ENCODE results near the gene ARID3B. TPM values are rescaled to one million over a fixed set of nuclear protein-coding genes. Genes with fewer than 3 reads are reported as not detected.
A peak's percentile ranks its signal among the peaks of the same experiment; 100 is the strongest.

The ARID3B gene
- total and polyA plus RNA-seq, 2 of the 13 experiments (the other 11 are each of a cell fraction or from before 2014, with no cell fraction given): 5.3 to 12.8 TPM

- H3K4me3 ChIP-seq (replicated peaks in 1 of 3; ENCODE audit: insufficient read depth in 1 of 3, low read depth in 2 of 3, low read length in 3 of 3): peak overlapping the region; percentile 57 to 81 (median 63); a peak in 4 of 6 replicates
- H4K20me1 ChIP-seq (ENCODE audit: insufficient read depth, low read length): no peaks in the 10 kb centered on the region
- H2AFZ ChIP-seq (ENCODE audit: low read length): no peak overlapping the region
- H3K27ac ChIP-seq (ENCODE audit: extremely low read length, insufficient read depth, low read length): no peak overlapping the region
- peak overlapping the region; percentile 79; the same call in 1 of the 2 replicates for H3K9ac ChIP-seq (ENCODE audit: insufficient read depth, low read depth, low read length)
- H3K27me3 ChIP-seq (ENCODE audit: control insufficient read depth in 1 of 2, insufficient read depth in 2 of 2, low read length in 2 of 2): 0 out of 5 replicates have a peak, but pooled peaks cover 0 to 1% of the 10 kb centered on the region in 2 experiments
- no peak for DNase-seq (ENCODE audit: low spot score)
- intact Hi-C loops (cut with micrococcal nuclease; ENCODE audit: unreplicated experiment): loop anchor here (5.0 kb wide), 1 partner anchor 52 kb away; no protein-coding TSS in a partner anchor
- H3K4me1 ChIP-seq (ENCODE audit: insufficient read depth, low read length): peaks cover 38% of the 10 kb centered on the region
- no peak for ATAC-seq
- no peaks in the 10 kb centered on the region for H3K9me3 ChIP-seq (ENCODE audit: low read length)
- POLR2A ChIA-PET: interaction anchor here (1.1 to 2.7 kb wide), 7 partner anchors 14 to 156 kb away, joined by 3 to 52 read pairs (median 8); partner anchors contain the start of genes CLK3 and UBL7
- no TSS peak for BruUV-seq (replicated peaks)
- no peaks in the 10 kb centered on the region for H3K79me2 ChIP-seq (ENCODE audit: insufficient read depth, low read length)
- H3K4me2 ChIP-seq (ENCODE audit: low read depth, low read length): peak overlapping the region; percentile 89
- CTCF ChIA-PET (ENCODE audit: low intra/inter-chr PET ratio, low total read pairs): no interaction called here
- no peak for FAIRE-seq
- WGBS (ENCODE audit: low lambda C conversion rate): 93% methylated on average over 15 of the region's 15 CpGs
- TF ChIP-seq MXD1 (CRISPR knock-in tag; IDR thresholded peaks at IDR 0.05) (no peak), HIC2 (CRISPR knock-in tag; IDR thresholded peaks at IDR 0.05; ENCODE audit: low read depth) (no peak), REL (CRISPR knock-in tag; conservative IDR thresholded peaks at IDR 0.05) (no peak), CENPBD1 (CRISPR knock-in tag; IDR thresholded peaks at IDR 0.05; ENCODE audit: borderline replicate concordance, low read depth) (no peak), SMARCE1 (IDR thresholded peaks at IDR 0.05; ENCODE audit: borderline replicate concordance) (no peak), ZNF264 (CRISPR knock-in tag; IDR thresholded peaks at IDR 0.05) (no peak), ELF1 (CRISPR knock-in tag; IDR thresholded peaks at IDR 0.05) (no peak), HMGXB4 (CRISPR knock-in tag; IDR thresholded peaks at IDR 0.05; ENCODE audit: borderline replicate concordance in 1 of 2, low read depth in 1 of 2) (no peak), ZNF136 (CRISPR knock-in tag; IDR thresholded peaks at IDR 0.05; ENCODE audit: low read depth) (no peak), NR3C1 (CRISPR knock-in tag; IDR thresholded peaks at IDR 0.05) (no peak), ZNF567 (CRISPR knock-in tag; IDR thresholded peaks at IDR 0.05; ENCODE audit: borderline replicate concordance) (no peak), ZNF34 (CRISPR knock-in tag; IDR thresholded peaks at IDR 0.05; ENCODE audit: borderline replicate concordance) (no peak)
- 0 out of 5 replicates have a peak, but pooled peaks cover 0 to 7% of the 10 kb centered on the region in 2 experiments for H3K36me3 ChIP-seq (replicated peaks in 1 of 2; ENCODE audit: control insufficient read depth in 1 of 2, insufficient read depth in 2 of 2, low read length in 2 of 2)
- in situ Hi-C loops (cut with HindIII; ENCODE audit: extremely low pct_ligation_motif_present, low pct_unique_long_range_greater_than_20kb): no loop called here
Measured at GRCh38 chr15:74599156-74599555, 58.1 kb downstream of the ARID3B start.

Data from HepG2 (cell line).